Hepatocyte (in vitro differentiated cells): ENCODE measurements around the gene DDX56. TPM values are rescaled to one million over a fixed set of nuclear protein-coding genes. Genes with fewer than 3 reads are reported as not detected.
A peak's percentile ranks its signal among the peaks of the same experiment; 100 is the strongest.

Source experiments
- DNase-seq: peaks from one replicate; pipeline ENCODE4 v3.0.0-alpha.2; 2016; ENCODE audit warnings: low spot score
- H2AFZ ChIP-seq: fragments of 200-600 bp; sonication (generic); 2 replicates; pipeline ENCODE4 v1.6.0; 2016; ENCODE audit warnings: antibody characterized with exemption, mild to moderate bottlenecking
- H3K27ac ChIP-seq: fragments of 200-600 bp; sonication (generic); 2 replicates; pipeline ENCODE4 v1.5.1; 2016; ENCODE audit warnings: mild to moderate bottlenecking
- H3K27me3 ChIP-seq: fragments of 200-600 bp; sonication (generic); 2 replicates; pipeline ENCODE4 v1.6.1; 2016
- H3K36me3 ChIP-seq: fragments of 200-600 bp; sonication (generic); replicated peaks from 2 replicates; pipeline ENCODE4 v1.5.1; 2016; ENCODE audit warnings: low read depth; ENCODE audit not compliant: insufficient read depth
- H3K4me1 ChIP-seq: fragments of 200-600 bp; sonication (generic); 2 replicates; pipeline ENCODE4 v1.5.1; 2016; ENCODE audit warnings: mild to moderate bottlenecking, moderate library complexity; ENCODE audit not compliant: insufficient read depth
- H3K4me2 ChIP-seq: fragments of 200-600 bp; sonication (generic); 2 replicates; pipeline ENCODE4 v1.6.0; 2016
- H3K4me3 ChIP-seq: fragments of 200-600 bp; sonication (generic); 2 replicates; pipeline ENCODE4 v1.5.1; 2016; ENCODE audit warnings: mild to moderate bottlenecking
- H3K79me2 ChIP-seq: fragments of 200-600 bp; sonication (generic); 2 replicates; pipeline ENCODE4 v1.6.0; 2017; ENCODE audit warnings: mild to moderate bottlenecking
- H3K9me2 ChIP-seq: fragments of 200-600 bp; sonication (generic); replicated peaks from 2 replicates; pipeline ENCODE4 v1.6.0; 2017; ENCODE audit warnings: mild to moderate bottlenecking; ENCODE audit not compliant: insufficient read depth
- H3K9me3 ChIP-seq: fragments of 200-600 bp; sonication (generic); 2 replicates; pipeline ENCODE4 v1.5.1; 2016; ENCODE audit warnings: low read depth, mild to moderate bottlenecking
- H4K20me1 ChIP-seq: fragments of 200-600 bp; sonication (generic); 2 replicates; pipeline ENCODE4 v1.6.0; 2016; ENCODE audit warnings: mild to moderate bottlenecking; ENCODE audit not compliant: insufficient read depth, poor library complexity, severe bottlenecking
- CTCF ChIP-seq: fragments of 200-600 bp; sonication (generic); IDR thresholded peaks from 2 replicates; pipeline ENCODE4 v1.5.1; 2016; ENCODE audit warnings: antibody characterized with exemption, mild to moderate bottlenecking; ENCODE audit not compliant: poor library complexity
- EZH2 ChIP-seq: fragments of 200-600 bp; sonication (generic); IDR thresholded peaks from 2 replicates; pipeline ENCODE4 v1.6.1; 2016; ENCODE audit warnings: antibody characterized with exemption, mild to moderate bottlenecking, borderline replicate concordance
- EZH2phosphoT487 ChIP-seq: fragments of 200-600 bp; sonication (generic); IDR thresholded peaks from one replicate; pipeline ENCODE4 v1.6.1; 2018; ENCODE audit warnings: antibody characterized with exemption, mild to moderate bottlenecking, low read depth, moderate library complexity; ENCODE audit not compliant: unreplicated experiment, severe bottlenecking
- WGBS: methylation state at CpG from one replicate; pipeline ENCODE4 v1.1.6; 2016; ENCODE audit warnings: low lambda C conversion rate; ENCODE audit errors: missing lambda C conversion rate; 5-methylcytosine and 5-hydroxymethylcytosine counted together
- polyA plus RNA-seq: library from polyadenylated mRNA; unstranded; fragments of >200 nt; fragmentation: Nextera tagmentation; extraction: Ambion mirVana; gene quantifications from 2 replicates; pipeline ENCODE4 v1.2.1, GENCODE V29; 2016
- total RNA-seq: library from RNA; depleted of rRNA; stranded (reverse); fragments of >200 nt; gene quantifications from 2 replicates; pipeline ENCODE4 v1.2.3, GENCODE V29; 2014

Gene DDX56
- total and polyA plus RNA-seq, 2 experiments from 2014 or later, result 57.1 to 85.0 TPM

GRCh38 chr7:44617225-44617890 lies 43.6 kb upstream of the DDX56 start:
- Histone ChIP-seq H2AFZ (no peak overlapping the region), H3K4me1 (peaks cover 33% of the 10 kb centered on the region), H3K4me3 (no peak overlapping the region), H3K4me2 (peak overlapping the region; percentile 55), H4K20me1 (peaks cover 6% of the 10 kb centered on the region), H3K27ac (peak overlapping the region; percentile 97), H3K36me3 (no peaks in the 10 kb centered on the region), H3K9me3 (no peaks in the 10 kb centered on the region), H3K79me2 (peaks cover 99% of the 10 kb centered on the region), H3K9me2 (no peaks in the 10 kb centered on the region), H3K27me3 (no peaks in the 10 kb centered on the region)
- TF ChIP-seq EZH2 (no peak), EZH2phosphoT487 (no peak), CTCF (no peak)
- WGBS, result 74% methylated on average over 2 of the region's 2 CpGs
- peak; percentile 71 for DNase-seq

- TF ChIP-seq EZH2, result no peak
- no peak for TF ChIP-seq EZH2phosphoT487
- TF ChIP-seq CTCF, result no peak
- H4K20me1 ChIP-seq, result peaks cover 11% of the 10 kb centered on the region
- H3K27me3 ChIP-seq, result no peaks in the 10 kb centered on the region
- WGBS, result 100% methylated on average over 9 of the region's 12 CpGs
- no peaks in the 10 kb centered on the region for H3K9me2 ChIP-seq
- H3K27ac ChIP-seq, result peak overlapping the region; percentile 94
- no peaks in the 10 kb centered on the region for H3K36me3 ChIP-seq
- H3K4me1 ChIP-seq, result peaks cover 32% of the 10 kb centered on the region
- H2AFZ ChIP-seq, result no peak overlapping the region
- DNase-seq, result no peak
- no peak overlapping the region for H3K4me2 ChIP-seq
- peaks cover 99% of the 10 kb centered on the region for H3K79me2 ChIP-seq
- H3K9me3 ChIP-seq, result no peaks in the 10 kb centered on the region
- no peak overlapping the region for H3K4me3 ChIP-seq
These were observed 42.8 kb upstream of the DDX56 start for GRCh38 chr7:44616545-44616944.

GRCh38 chr7:44615793-44616192 lies 42.1 kb upstream of the DDX56 start:
- DNase-seq, result no peak
- Histone ChIP-seq H3K4me3 (no peak overlapping the region), H3K27ac (peak overlapping the region; percentile 94), H3K9me3 (no peaks in the 10 kb centered on the region), H2AFZ (no peak overlapping the region), H4K20me1 (peaks cover 11% of the 10 kb centered on the region), H3K79me2 (peaks cover 99% of the 10 kb centered on the region), H3K36me3 (no peaks in the 10 kb centered on the region), H3K4me1 (peaks cover 32% of the 10 kb centered on the region), H3K4me2 (peak overlapping the region; percentile 38), H3K27me3 (no peaks in the 10 kb centered on the region), H3K9me2 (no peaks in the 10 kb centered on the region)
- TF ChIP-seq EZH2 (no peak), CTCF (no peak), EZH2phosphoT487 (no peak)
- WGBS, result 94% methylated on average over 5 of the region's 5 CpGs
